Bone marrow (tissue), 2 donors: ENCODE measurements around the gene ANKMY1.
"Not testable (repeated sequence)": the region's sequence is repeated elsewhere in the genome, so short reads cannot be mapped to it uniquely, and the experiment has no call there.

Experiments
- DNase-seq, 2 donors: peaks; one replicate each; lab custom pipeline; 2025; lab: John Stamatoyannopoulos, UW

ANKMY1 gene

GRCh38 chr2:240568678-240569522 is 11.1 kb upstream of the ANKMY1 start:
- no peak for DNase-seq

- DNase-seq = peak in 1 of 2 donors; percentile 40
Observed at GRCh38 chr2:240567872-240568677, 10.3 kb upstream of the ANKMY1 start, which contains the start of gene RNPEPL1. RNPEPL1 (plus strand) TSS chr2:240568484; CDS start chr2:240568587, 103 bp downstream.

- no peak for DNase-seq
Observed at GRCh38 chr2:240567137-240567871, 9.5 kb upstream of the ANKMY1 start.

- DNase-seq = peak; percentile 66 to 85
Observed at GRCh38 chr2:240566203-240567136, 8.7 kb upstream of the ANKMY1 start.

GRCh38 chr2:240565333-240566202 is 7.8 kb upstream of the ANKMY1 start:
- peak; percentile 85 to 90 for DNase-seq

GRCh38 chr2:240564561-240565332 is 7.0 kb upstream of the ANKMY1 start:
- no peak for DNase-seq

- DNase-seq = no peak
Observed at GRCh38 chr2:240563951-240564560, 6.3 kb upstream of the ANKMY1 start.

GRCh38 chr2:240563231-240563630 is 5.4 kb upstream of the ANKMY1 start:
- not testable (repeated sequence) for DNase-seq

- peak in 1 of 2 donors; percentile 81 for DNase-seq
Observed at GRCh38 chr2:240561325-240561971, 3.7 kb upstream of the ANKMY1 start.

GRCh38 chr2:240560480-240561324 is 2.9 kb upstream of the ANKMY1 start:
- peak; percentile 96 to 97 for DNase-seq

GRCh38 chr2:240560084-240560479 is 2.3 kb upstream of the ANKMY1 start, which contains the start of gene DUSP28:
DUSP28 (plus strand) TSS chr2:240560357; CDS start chr2:240560685, 328 bp downstream.
- DNase-seq = peak; percentile 45 to 87

GRCh38 chr2:240559286-240559685 is 1.5 kb upstream of the ANKMY1 start:
- no peak for DNase-seq

- no peak for DNase-seq
Observed at GRCh38 chr2:240558236-240558761, 511 bp upstream of the ANKMY1 start.

GRCh38 chr2:240557101-240557751 is 562 bp downstream of the ANKMY1 start:
- no peak for DNase-seq

- no peak for DNase-seq
Observed at GRCh38 chr2:240556553-240557100, 1.2 kb downstream of the ANKMY1 start.
